HK-2 (cell line): Measurements from ENCODE around the gene ZNF205.

ENCODE experiments used
- DNase-seq: peaks from one replicate; pipeline ENCODE4 v3.0.0-alpha.2; 2018; ENCODE audit not compliant: unreplicated experiment

ZNF205 gene

GRCh38 chr16:3101018-3101840 is 11.2 kb upstream of the ZNF205 start:
- DNase-seq = no peak

GRCh38 chr16:3101841-3102470 is 10.4 kb upstream of the ZNF205 start:
- DNase-seq = no peak

- DNase-seq = peak; percentile 93
Observed at GRCh38 chr16:3106205-3106928, 6.0 kb upstream of the ZNF205 start.

- no peak for DNase-seq
Observed at GRCh38 chr16:3112881-3113574, 642 bp downstream of the ZNF205 start.

- DNase-seq = no peak
Observed at GRCh38 chr16:3113765-3114479, 1.5 kb downstream of the ZNF205 start.

GRCh38 chr16:3115003-3115402 is 2.6 kb downstream of the ZNF205 start:
- no peak for DNase-seq

GRCh38 chr16:3115561-3115960 is 3.2 kb downstream of the ZNF205 start:
- no peak for DNase-seq

GRCh38 chr16:3118204-3118790 is 5.9 kb downstream of the ZNF205 start:
- no peak for DNase-seq

GRCh38 chr16:3118846-3119245 is 6.5 kb downstream of the ZNF205 start:
- DNase-seq = no peak

- no peak for DNase-seq
Observed at GRCh38 chr16:3119286-3119685, 6.9 kb downstream of the ZNF205 start.

- no peak for DNase-seq
Observed at GRCh38 chr16:3119701-3120408, 7.5 kb downstream of the ZNF205 start.

- no peak for DNase-seq
Observed at GRCh38 chr16:3120435-3120834, 8.0 kb downstream of the ZNF205 start.

GRCh38 chr16:3121851-3122467 is 9.6 kb downstream of the ZNF205 start:
- DNase-seq = no peak

- DNase-seq = no peak
Observed at GRCh38 chr16:3122926-3123570, 10.7 kb downstream of the ZNF205 start.

GRCh38 chr16:3123986-3124886 is 11.8 kb downstream of the ZNF205 start:
- DNase-seq = peak; percentile 89

- DNase-seq = no peak
Observed at GRCh38 chr16:3127745-3128144, 15.4 kb downstream of the ZNF205 start.

- DNase-seq = peak; percentile 60
Observed at GRCh38 chr16:3129137-3130131, 17.0 kb downstream of the ZNF205 start.
